Type B pancreatic cell (in vitro differentiated cells): ENCODE data around the gene ARHGEF6. TPM values are rescaled to one million over a fixed set of nuclear protein-coding genes. Genes with fewer than 3 reads are reported as not detected.

Source experiments
- DNase-seq: peaks from one replicate; pipeline ENCODE4 v3.0.0; 2021; ENCODE audit warnings: mixed read lengths; ENCODE audit not compliant: unreplicated experiment; ENCODE audit errors: extremely low spot score
- H3K27ac Mint-ChIP-seq: 2 replicates; pipeline ENCODE4 v1.8.0; 2021; ENCODE audit warnings: mild to moderate bottlenecking, mixed read lengths
- H3K27me3 Mint-ChIP-seq: 2 replicates; pipeline ENCODE4 v1.8.0; 2021; ENCODE audit warnings: mixed read lengths
- H3K36me3 Mint-ChIP-seq: 2 replicates; pipeline ENCODE4 v1.8.0; 2021; ENCODE audit warnings: mixed read lengths
- H3K4me1 Mint-ChIP-seq: one replicate; pipeline ENCODE4 v1.8.0; 2021; ENCODE audit warnings: mixed read lengths; ENCODE audit not compliant: unreplicated experiment
- H3K4me3 Mint-ChIP-seq: 2 replicates; pipeline ENCODE4 v1.8.0; 2021; ENCODE audit warnings: mild to moderate bottlenecking, mixed read lengths
- H3K9me3 Mint-ChIP-seq: 2 replicates; pipeline ENCODE4 v1.8.0; 2021; ENCODE audit warnings: mixed read lengths
- total RNA-seq: library from RNA; stranded (reverse); gene quantifications from 2 replicates; pipeline ENCODE4 v1.2.1, GENCODE V29; 2021; ENCODE audit warnings: low replicate concordance
- TF ChIP-seq, protein P1 (sequence below): fragments of 200-600 bp; sonication (generic); conservative IDR thresholded peaks from 2 replicates; pipeline ENCODE4 v1.5.0; 2021; ENCODE audit warnings: antibody characterized with exemption, mild to moderate bottlenecking

The ARHGEF6 gene
- total RNA-seq, 1 donor from 2014 or later, result 3.8 TPM

DNA sequence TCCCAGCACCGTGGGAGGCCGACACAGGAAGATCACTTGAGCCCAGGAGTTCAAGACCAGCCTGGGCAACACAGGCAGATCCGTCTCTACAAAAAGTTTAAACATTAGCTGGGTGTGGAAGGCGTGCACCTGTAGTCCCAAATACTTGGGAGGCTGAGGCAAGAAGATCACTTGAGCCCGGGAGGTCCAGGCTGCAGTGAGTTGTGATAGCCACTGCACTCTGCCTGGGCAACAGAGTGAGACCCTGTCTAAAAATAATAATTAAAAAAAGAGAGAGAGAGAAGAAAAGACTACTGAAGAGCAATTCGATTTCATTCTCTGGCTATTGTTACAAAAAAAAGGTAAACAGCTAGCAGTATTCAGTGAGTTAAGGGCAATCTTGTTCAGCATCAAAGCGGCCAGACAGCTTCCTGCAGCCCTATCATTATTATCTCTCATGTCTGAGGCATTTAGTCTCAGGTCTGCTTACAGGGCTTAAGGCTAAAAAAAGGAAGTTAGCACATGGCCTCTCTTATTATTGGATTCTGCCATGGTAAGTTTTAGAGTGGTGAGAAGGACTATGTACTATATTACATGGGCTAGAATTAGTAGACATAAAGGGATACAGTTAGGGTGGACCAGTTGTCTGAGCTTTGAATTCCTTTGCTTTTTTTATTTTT lies 37.9 kb downstream of the ARHGEF6 start:
- H3K27me3 Mint-ChIP-seq, result no peaks in the 10 kb centered on the region
- H3K9me3 Mint-ChIP-seq, result no peaks in the 10 kb centered on the region
- H3K27ac Mint-ChIP-seq, result no peak overlapping the region
- TF ChIP-seq, protein P1, sequence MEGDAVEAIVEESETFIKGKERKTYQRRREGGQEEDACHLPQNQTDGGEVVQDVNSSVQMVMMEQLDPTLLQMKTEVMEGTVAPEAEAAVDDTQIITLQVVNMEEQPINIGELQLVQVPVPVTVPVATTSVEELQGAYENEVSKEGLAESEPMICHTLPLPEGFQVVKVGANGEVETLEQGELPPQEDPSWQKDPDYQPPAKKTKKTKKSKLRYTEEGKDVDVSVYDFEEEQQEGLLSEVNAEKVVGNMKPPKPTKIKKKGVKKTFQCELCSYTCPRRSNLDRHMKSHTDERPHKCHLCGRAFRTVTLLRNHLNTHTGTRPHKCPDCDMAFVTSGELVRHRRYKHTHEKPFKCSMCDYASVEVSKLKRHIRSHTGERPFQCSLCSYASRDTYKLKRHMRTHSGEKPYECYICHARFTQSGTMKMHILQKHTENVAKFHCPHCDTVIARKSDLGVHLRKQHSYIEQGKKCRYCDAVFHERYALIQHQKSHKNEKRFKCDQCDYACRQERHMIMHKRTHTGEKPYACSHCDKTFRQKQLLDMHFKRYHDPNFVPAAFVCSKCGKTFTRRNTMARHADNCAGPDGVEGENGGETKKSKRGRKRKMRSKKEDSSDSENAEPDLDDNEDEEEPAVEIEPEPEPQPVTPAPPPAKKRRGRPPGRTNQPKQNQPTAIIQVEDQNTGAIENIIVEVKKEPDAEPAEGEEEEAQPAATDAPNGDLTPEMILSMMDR, result no peak
- H3K4me3 Mint-ChIP-seq, result no peak overlapping the region
- no peak for DNase-seq
- H3K36me3 Mint-ChIP-seq, result no peaks in the 10 kb centered on the region
- peaks cover 6% of the 10 kb centered on the region for H3K4me1 Mint-ChIP-seq

DNA sequence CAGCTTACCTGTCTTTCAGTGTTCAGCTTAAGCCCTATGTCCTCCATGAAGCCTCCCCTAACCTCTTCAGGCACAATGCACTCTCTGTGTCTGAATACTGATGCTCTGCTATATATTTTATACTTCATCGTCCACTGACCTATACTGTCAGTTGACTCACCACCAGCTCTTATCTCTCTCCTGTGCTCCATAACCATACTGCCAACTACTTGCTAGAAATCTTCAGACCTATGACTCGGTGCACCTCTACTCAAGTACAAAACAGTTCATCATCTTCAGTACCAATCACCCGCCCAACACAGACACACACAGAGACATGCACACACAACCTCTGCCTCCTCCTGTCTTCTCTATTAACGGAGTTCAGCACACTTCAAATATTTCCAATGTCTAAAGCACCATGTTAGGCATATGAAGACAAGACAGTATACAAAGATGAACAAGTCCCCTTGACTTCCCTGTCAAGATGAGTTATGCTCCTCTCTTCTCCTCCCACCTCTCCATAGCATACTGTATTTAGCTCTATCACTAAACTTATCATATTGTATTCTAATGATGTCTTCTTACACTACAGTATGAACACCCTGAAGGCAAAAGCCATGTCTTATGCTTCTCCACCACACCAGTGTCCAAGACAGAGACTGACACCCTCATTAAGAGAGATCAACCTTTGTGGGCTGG lies 42.5 kb downstream of the ARHGEF6 start:
- TF ChIP-seq, protein P1, result no peak
- no peak overlapping the region for H3K27ac Mint-ChIP-seq
- no peak for DNase-seq
- H3K4me3 Mint-ChIP-seq, result no peak overlapping the region
- H3K36me3 Mint-ChIP-seq, result no peaks in the 10 kb centered on the region
- H3K27me3 Mint-ChIP-seq, result no peaks in the 10 kb centered on the region
- H3K9me3 Mint-ChIP-seq, result no peaks in the 10 kb centered on the region
- no peaks in the 10 kb centered on the region for H3K4me1 Mint-ChIP-seq

DNA sequence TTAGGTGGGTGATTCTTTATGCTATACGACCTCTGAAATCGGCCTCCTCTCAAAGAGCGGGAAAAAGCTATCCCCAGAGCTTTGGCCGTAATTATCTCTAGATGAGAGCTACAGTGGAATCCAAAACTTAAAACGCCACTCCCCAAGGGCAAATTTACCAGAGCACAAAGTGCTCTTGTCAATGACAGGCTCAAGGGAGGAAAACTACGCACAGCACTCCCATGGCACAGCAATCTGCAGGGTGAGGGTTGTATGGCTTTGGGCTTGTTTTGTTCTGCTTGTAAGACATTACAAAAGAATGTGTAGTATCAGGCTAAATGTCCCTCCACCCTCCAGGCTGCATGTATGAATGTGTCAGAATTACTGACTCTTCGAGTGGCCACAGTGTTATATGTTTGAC lies 44.0 kb downstream of the ARHGEF6 start:
- Mint-ChIP-seq H3K27me3 (no peaks in the 10 kb centered on the region), H3K27ac (no peak overlapping the region), H3K4me3 (no peak overlapping the region), H3K36me3 (no peaks in the 10 kb centered on the region), H3K9me3 (no peaks in the 10 kb centered on the region), H3K4me1 (no peaks in the 10 kb centered on the region)
- TF ChIP-seq, protein P1, result no peak
- no peak for DNase-seq

DNA sequence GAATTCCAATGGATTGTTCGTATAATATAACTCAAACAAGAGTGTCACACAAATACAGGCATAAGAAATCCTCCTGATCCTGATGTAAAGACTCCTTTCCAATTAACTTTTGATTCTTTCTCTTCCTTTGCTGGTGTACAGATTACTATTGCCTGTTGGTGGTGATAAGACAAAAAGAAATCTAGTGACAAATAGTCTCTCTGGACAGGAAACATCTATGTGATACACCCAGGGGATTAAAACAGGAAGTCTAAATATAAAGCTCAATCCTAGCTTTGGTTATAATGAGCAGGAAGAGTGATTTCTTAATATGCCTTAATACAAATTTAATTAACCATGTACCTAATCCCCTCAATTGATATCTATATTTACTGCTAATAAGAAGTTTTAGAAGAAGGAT lies 45.1 kb downstream of the ARHGEF6 start:
- Mint-ChIP-seq H3K27me3 (no peaks in the 10 kb centered on the region), H3K4me1 (no peaks in the 10 kb centered on the region), H3K4me3 (no peak overlapping the region), H3K36me3 (no peaks in the 10 kb centered on the region), H3K27ac (no peak overlapping the region), H3K9me3 (no peaks in the 10 kb centered on the region)
- TF ChIP-seq, protein P1, result no peak
- no peak for DNase-seq

DNA sequence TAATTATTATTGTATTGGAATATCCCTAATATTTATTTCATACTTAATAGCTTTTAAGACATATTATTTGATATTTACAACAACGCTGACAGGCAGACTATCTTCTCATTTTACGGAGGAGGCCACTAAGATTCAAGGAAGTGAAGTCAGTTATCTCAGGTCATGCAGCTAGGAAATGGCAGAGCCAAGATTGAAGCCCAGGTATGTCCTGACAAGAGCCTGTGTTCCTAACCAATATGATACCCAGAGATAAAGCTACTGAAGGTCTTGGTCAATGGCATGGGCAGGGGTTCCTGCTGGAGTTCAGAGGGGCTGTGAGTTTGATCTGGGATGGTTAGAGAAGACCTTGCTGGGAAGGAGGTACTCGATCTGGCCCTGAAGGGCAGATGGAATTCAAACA lies 47.1 kb downstream of the ARHGEF6 start:
- Mint-ChIP-seq H3K9me3 (no peaks in the 10 kb centered on the region), H3K4me3 (no peak overlapping the region), H3K4me1 (no peaks in the 10 kb centered on the region), H3K36me3 (no peaks in the 10 kb centered on the region), H3K27ac (no peak overlapping the region), H3K27me3 (no peaks in the 10 kb centered on the region)
- no peak for DNase-seq
- TF ChIP-seq, protein P1, result no peak
